ENCODE measurements around the gene TCEANC. TPM values are rescaled to one million over a fixed set of nuclear protein-coding genes. Genes with fewer than 3 reads are reported as not detected.
"Not testable (repeated sequence)": the region's sequence is repeated elsewhere in the genome, so short reads cannot be mapped to it uniquely, and the experiment has no call there.

TCEANC gene
- total RNA-seq, 4 donors from 2014 or later, result 1.7 to 4.7 (median 3.2) TPM

DNA sequence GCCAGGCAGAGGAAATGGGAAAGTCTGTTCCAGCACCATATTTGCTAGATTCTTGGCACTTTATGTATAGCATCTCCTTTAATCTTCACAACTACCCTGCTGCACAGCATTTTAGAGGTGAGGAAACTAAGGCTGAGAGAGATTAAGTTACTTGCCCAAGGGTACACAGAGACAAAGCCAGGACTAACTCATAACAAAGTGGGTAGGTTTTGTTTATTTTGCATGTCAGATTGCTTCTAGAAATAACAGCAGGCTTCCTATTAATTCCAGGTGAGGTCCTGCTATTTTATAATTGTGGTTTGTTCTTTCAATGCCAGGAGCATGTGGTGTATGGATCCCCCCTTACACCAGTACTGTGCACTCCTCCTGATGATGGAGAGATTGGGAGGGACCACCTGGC lies 15.0 kb downstream of the TCEANC start:
- Histone ChIP-seq H3K27me3 (no peaks in the 10 kb centered on the region), H3K36me3 (no peaks in the 10 kb centered on the region), H3K9me3 (no peaks in the 10 kb centered on the region), H3K27ac (no peak overlapping the region), H3K4me3 (no peak overlapping the region), H3K4me1 (peaks cover 13% of the 10 kb centered on the region)
- no peak for TF ChIP-seq EP300 (IDR thresholded peaks at IDR 0.05)
- TF ChIP-seq, protein P1, sequence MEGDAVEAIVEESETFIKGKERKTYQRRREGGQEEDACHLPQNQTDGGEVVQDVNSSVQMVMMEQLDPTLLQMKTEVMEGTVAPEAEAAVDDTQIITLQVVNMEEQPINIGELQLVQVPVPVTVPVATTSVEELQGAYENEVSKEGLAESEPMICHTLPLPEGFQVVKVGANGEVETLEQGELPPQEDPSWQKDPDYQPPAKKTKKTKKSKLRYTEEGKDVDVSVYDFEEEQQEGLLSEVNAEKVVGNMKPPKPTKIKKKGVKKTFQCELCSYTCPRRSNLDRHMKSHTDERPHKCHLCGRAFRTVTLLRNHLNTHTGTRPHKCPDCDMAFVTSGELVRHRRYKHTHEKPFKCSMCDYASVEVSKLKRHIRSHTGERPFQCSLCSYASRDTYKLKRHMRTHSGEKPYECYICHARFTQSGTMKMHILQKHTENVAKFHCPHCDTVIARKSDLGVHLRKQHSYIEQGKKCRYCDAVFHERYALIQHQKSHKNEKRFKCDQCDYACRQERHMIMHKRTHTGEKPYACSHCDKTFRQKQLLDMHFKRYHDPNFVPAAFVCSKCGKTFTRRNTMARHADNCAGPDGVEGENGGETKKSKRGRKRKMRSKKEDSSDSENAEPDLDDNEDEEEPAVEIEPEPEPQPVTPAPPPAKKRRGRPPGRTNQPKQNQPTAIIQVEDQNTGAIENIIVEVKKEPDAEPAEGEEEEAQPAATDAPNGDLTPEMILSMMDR (IDR thresholded peaks at IDR 0.05), result no peak
- no peak for TF ChIP-seq POLR2AphosphoS5 (IDR thresholded peaks at IDR 0.05)
- no peak for TF ChIP-seq POLR2A (IDR thresholded peaks at IDR 0.05)
- DNase-seq (ENCODE audit: low spot score in 2 of 2), result no peak

DNA sequence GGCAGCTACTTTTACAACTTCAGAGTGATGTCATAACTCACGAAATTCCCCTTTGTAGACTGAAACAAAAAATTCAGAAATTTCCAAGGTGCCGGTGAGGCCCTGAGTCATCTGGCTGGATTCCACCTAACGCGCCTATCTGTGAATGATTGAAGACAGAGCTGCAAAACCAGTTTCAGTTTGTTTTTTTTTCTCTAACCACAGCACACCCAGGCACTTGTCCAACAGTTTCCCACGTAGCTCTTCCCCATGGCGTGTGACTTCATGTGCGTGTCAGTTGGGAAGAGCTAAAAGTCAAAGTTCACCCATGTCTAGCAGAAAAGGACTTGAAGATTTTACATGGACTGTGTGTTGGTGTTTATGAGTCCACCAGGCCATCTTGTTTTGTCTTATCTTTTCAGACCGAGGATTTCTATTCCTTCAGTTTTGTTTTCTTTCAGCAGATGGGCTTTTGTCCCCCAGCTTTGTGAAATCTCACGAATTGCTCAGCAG lies 16.4 kb downstream of the TCEANC start:
- Histone ChIP-seq H3K27ac (peak overlapping the region; percentile 41), H3K4me3 (no peak overlapping the region), H3K27me3 (no peaks in the 10 kb centered on the region), H3K9me3 (no peaks in the 10 kb centered on the region), H3K4me1 (peaks cover 13% of the 10 kb centered on the region), H3K36me3 (no peaks in the 10 kb centered on the region)
- WGBS, result 24% methylated on average over 9 of the region's 9 CpGs
- peak in 1 of 2 donors; percentile 79 for DNase-seq (ENCODE audit: low spot score in 2 of 2)
- TF ChIP-seq, protein P1 (IDR thresholded peaks at IDR 0.05), result no peak
- peak in 2 of 3 donors; percentile 39 to 56 for TF ChIP-seq POLR2AphosphoS5 (IDR thresholded peaks at IDR 0.05)

DNA sequence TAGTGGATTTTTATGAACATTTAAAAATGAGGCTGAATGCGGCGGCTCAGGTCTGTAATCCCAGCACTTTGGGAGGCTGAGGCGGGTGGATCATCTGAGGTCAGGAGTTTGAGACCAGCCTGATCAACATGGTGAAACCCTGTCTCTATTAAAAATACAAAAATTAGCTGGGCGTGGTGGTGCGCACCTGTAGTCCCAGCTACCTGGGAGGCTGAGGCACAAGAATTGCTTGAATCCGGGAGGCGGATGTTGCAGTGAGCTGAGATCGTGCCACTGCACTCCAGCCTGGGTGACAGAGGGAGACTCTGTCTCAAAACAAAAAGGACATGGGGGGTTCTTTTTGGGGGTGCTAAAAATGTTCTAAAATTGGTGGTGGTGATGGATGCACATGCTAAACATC lies 16.8 kb downstream of the TCEANC start:
- not testable (repeated sequence) for H3K4me3 ChIP-seq; H3K36me3 ChIP-seq; H3K27me3 ChIP-seq; DNase-seq (ENCODE audit: low spot score in 2 of 2); H3K9me3 ChIP-seq
- Histone ChIP-seq H3K4me1 (peaks cover 13% of the 10 kb centered on the region), H3K27ac (peak overlapping the region; percentile 41)
- 90% methylated on average over 8 of the region's 8 CpGs for WGBS

DNA sequence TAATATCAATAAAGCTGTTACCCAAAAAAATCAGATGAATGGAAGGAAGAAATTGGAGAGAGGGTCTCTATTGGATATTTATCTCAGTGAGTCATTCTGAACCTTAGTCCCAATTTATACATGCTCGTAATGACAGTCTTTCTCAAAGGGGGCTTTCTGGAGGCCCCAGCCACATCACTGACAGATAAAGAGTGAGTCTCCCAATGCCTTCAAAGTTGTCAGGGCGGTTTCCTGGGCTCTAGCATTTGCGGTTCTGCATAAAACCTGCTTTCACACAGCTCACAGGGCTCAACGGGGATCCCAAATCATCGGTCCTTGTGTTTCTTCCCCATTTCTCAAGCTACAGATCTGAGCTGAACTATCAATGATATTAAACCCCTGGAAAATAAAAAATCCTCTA lies 17.3 kb downstream of the TCEANC start:
- TF ChIP-seq EP300 (IDR thresholded peaks at IDR 0.05), result no peak
- no peak for TF ChIP-seq POLR2A (IDR thresholded peaks at IDR 0.05)
- TF ChIP-seq, protein P1 (IDR thresholded peaks at IDR 0.05), result no peak
- TF ChIP-seq POLR2AphosphoS5 (IDR thresholded peaks at IDR 0.05), result no peak
- Histone ChIP-seq H3K27me3 (no peaks in the 10 kb centered on the region), H3K36me3 (no peaks in the 10 kb centered on the region), H3K27ac (no peak overlapping the region), H3K9me3 (no peaks in the 10 kb centered on the region), H3K4me1 (peaks cover 13% of the 10 kb centered on the region), H3K4me3 (no peak overlapping the region)
- DNase-seq (ENCODE audit: low spot score in 2 of 2), result no peak
- 95% methylated on average over 5 of the region's 5 CpGs for WGBS

DNA sequence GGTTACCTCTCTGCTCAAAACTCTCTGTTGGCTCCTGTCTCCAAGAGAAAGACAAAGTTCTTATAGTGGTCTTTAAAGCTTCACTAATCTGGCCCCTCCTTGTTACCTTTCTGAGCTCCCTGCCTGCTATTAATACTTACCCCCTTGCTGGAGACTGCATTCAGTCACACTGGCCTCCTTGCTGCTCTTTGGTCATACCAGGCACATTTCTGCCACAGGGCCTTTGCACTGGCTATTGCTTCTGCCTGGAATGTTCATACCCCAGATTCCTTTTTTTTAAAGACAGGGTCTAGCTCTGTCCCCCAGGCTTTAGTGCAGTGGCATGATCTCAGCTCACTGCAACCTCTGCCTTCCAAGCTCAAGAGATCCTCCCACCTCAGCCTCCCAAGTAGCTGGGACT lies 20.1 kb downstream of the TCEANC start:
- H3K9me3 ChIP-seq, result no peaks in the 10 kb centered on the region
- no peak overlapping the region for H3K4me3 ChIP-seq
- peaks cover 13% of the 10 kb centered on the region for H3K4me1 ChIP-seq
- DNase-seq (ENCODE audit: low spot score in 2 of 2), result no peak
- no peaks in the 10 kb centered on the region for H3K27me3 ChIP-seq
- no peak for TF ChIP-seq POLR2AphosphoS5 (IDR thresholded peaks at IDR 0.05)
- TF ChIP-seq EP300 (IDR thresholded peaks at IDR 0.05), result no peak
- no peak for TF ChIP-seq POLR2A (IDR thresholded peaks at IDR 0.05)
- H3K36me3 ChIP-seq, result no peaks in the 10 kb centered on the region
- no peak overlapping the region for H3K27ac ChIP-seq

DNA sequence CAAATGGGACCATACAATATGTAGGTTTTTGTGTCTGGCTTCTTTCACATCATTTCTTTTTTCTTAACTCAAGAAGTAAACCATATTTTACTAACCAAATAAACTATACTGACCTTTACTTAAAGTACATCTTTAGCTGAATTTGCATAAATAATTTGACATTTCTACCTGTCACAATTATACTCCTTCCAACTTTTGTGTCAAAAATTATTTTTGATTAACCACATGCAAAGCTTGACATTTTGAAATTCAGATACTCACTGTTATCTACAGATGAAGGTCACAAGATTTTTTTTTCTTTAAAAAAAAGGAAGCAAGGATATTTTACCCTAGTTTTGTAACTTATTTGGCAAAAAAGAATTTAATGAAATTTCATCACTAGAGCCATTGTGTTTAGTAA lies 23.9 kb downstream of the TCEANC start:
- Histone ChIP-seq H3K27ac (no peak overlapping the region), H3K27me3 (no peaks in the 10 kb centered on the region), H3K4me3 (no peak overlapping the region), H3K4me1 (no peaks in the 10 kb centered on the region), H3K9me3 (no peaks in the 10 kb centered on the region), H3K36me3 (no peaks in the 10 kb centered on the region)
- TF ChIP-seq, protein P1 (IDR thresholded peaks at IDR 0.05), result no peak
- TF ChIP-seq POLR2AphosphoS5 (IDR thresholded peaks at IDR 0.05), result no peak
- no peak for TF ChIP-seq POLR2A (IDR thresholded peaks at IDR 0.05)
- TF ChIP-seq EP300 (IDR thresholded peaks at IDR 0.05), result no peak
- DNase-seq (ENCODE audit: low spot score in 2 of 2), result no peak

DNA sequence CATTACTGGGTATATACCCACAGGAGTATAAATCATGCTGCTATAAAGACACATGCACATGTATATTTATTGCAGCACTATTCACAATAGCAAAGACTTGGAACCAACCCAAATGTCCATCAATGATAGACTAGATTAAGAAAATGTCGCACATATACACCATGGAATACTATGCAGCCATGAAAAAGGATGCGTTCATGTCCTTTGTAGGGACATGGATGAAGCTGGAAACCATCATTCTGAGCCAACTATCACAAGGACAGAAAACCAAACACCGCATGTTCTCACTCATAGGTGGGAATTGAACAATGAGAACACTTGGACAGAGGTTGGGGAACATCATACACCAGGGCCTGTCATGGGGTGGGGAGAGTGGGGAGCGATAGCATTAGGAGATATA lies 26.8 kb downstream of the TCEANC start:
- DNase-seq (ENCODE audit: low spot score in 2 of 2); H3K27ac ChIP-seq; H3K27me3 ChIP-seq; H3K36me3 ChIP-seq; H3K4me1 ChIP-seq; H3K9me3 ChIP-seq; H3K4me3 ChIP-seq: not testable (repeated sequence)
- WGBS, result 86% methylated on average over 4 of the region's 4 CpGs

All from suprapubic skin (tissue), 4 donors.